Kidney (tissue), 14 donors: ENCODE data around the gene LMO1. TPM values are rescaled to one million over a fixed set of nuclear protein-coding genes. Genes with fewer than 3 reads are reported as not detected.

Experiments
- DNase-seq, 5 donors: peaks; one replicate each; pipeline ENCODE4 v3.0.0-alpha.2; 2013 to 2020
- FAIRE-seq: peaks from 2 replicates; lab custom pipeline; 2012; peaks lifted over from hg19 to GRCh38; lab: Jason Lieb, UNC
- H3K27ac ChIP-seq, 2 donors: one replicate each; pipeline ENCODE4 v1.7.0; 2013; ENCODE audit warnings: low read depth in 2 of 2, low read length in 2 of 2, inconsistent platforms in 1 of 2
- H3K27me3 ChIP-seq: one replicate; pipeline ENCODE4 v1.7.1; 2013; ENCODE audit warnings: low read length, inconsistent platforms; ENCODE audit not compliant: control insufficient read depth, insufficient read depth
- H3K36me3 ChIP-seq, 3 donors: one replicate each; pipeline versions ENCODE4 v1.7.0 to v1.7.1; 2013; ENCODE audit warnings: low read length in 3 of 3, control low read depth in 1 of 3, inconsistent platforms in 1 of 3; ENCODE audit not compliant: insufficient read depth in 3 of 3, control insufficient read depth in 2 of 3
- H3K4me1 ChIP-seq, 3 donors: one replicate each; pipeline versions ENCODE4 v1.7.0 to v1.7.1; 2013; ENCODE audit warnings: low read length in 3 of 3, inconsistent platforms in 1 of 3, low read depth in 1 of 3; ENCODE audit not compliant: control insufficient read depth in 2 of 3, insufficient read depth in 2 of 3
- H3K4me3 ChIP-seq, 3 donors: one replicate each; pipeline versions ENCODE4 v1.7.0 to v1.8.1; 2013; ENCODE audit warnings: low read length in 3 of 3, control low read depth in 1 of 3, inconsistent platforms in 1 of 3
- H3K9ac ChIP-seq, 3 donors: one replicate each; pipeline versions ENCODE4 v1.7.0 to v1.7.1; 2013; ENCODE audit warnings: low read length in 3 of 3, control low read depth in 1 of 3, inconsistent platforms in 1 of 3
- H3K9me3 ChIP-seq, 3 donors: one replicate each; pipeline versions ENCODE4 v1.7.0 to v1.7.1; 2013; ENCODE audit warnings: low read length in 3 of 3, control low read depth in 1 of 3, inconsistent platforms in 1 of 3; ENCODE audit not compliant: control insufficient read depth in 2 of 3, insufficient read depth in 1 of 3
- intact Hi-C: fragments of 100-400 bp; cut with DNase I; formaldehyde crosslinking; loops from one replicate; pipeline ENCODE4 v1.11.1; 2022
- polyA plus RNA-seq: library from polyadenylated mRNA; stranded (reverse); fragments of 350-450 nt; fragmentation: Illumina TruSeq; extraction: RNeasy Lipid Tissue Mini Kit (QIAGEN cat#74804); gene quantifications from one replicate; pipeline ENCODE4 v1.2.3, GENCODE V29; 2014; ENCODE audit warnings: low read depth, low replicate concordance; ENCODE audit not compliant: insufficient read depth
- total RNA-seq: library from RNA; stranded (reverse); fragmentation: NEBNext Ultra II Directional; extraction: Animal tissue kit (Norgen Biotek cat#: 25700); gene quantifications from one replicate; pipeline ENCODE4 v1.2.1, GENCODE V29; 2021
- TF ChIP-seq, protein P1 (sequence below): IDR thresholded peaks from 3 replicates; pipeline ENCODE4 v1.5.1; 2012; ENCODE audit warnings: mild to moderate bottlenecking, moderate library complexity, borderline replicate concordance; ENCODE audit not compliant: insufficient read depth; ENCODE audit errors: extremely low read depth
- donor health status: control.
- donor health status: control.
- donor health status: control.
- donor health status: control.
- donor health status: control.
- donor health status: DM: yes; HTN: yes; CAD: no.
- donor health status: Normal renal cell carcinoma (clear cell type).

Gene LMO1
- total and polyA plus RNA-seq, 2 donors from 2014 or later = 0.95 TPM; not detected in 1

DNA sequence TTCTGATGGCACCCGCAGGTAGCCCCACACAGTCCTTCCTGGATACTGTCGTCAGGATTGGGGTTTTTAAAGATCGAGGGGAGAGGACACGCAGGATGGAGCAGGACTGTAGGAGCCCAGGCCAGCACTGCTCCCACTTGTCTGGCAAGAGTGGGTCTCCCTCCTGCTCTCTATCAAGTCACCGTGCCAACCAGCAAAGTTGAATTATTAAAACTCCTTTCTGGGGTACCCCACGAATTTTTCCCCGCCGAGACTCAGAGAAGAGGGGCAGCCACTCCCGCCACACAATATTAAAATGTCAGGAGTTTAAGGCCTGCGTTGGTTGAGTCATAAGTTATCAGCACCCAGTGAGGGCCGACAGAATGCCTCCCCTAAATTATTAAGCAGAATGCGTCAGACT is 10.1 kb downstream of the LMO1 start:
- no peaks in the 10 kb centered on the region for H3K36me3 ChIP-seq
- DNase-seq (peak in 1 of 5 donors; percentile 11), FAIRE-seq (no peak)
- H3K4me3 ChIP-seq = no peak overlapping the region
- H3K9me3 ChIP-seq = no peaks in the 10 kb centered on the region
- H3K27me3 ChIP-seq = no peaks in the 10 kb centered on the region
- no peak overlapping the region for H3K9ac ChIP-seq
- H3K4me1 ChIP-seq = no peaks in the 10 kb centered on the region
- intact Hi-C loops = no loop called here
- H3K27ac ChIP-seq = no peak overlapping the region
- TF ChIP-seq, protein P1, sequence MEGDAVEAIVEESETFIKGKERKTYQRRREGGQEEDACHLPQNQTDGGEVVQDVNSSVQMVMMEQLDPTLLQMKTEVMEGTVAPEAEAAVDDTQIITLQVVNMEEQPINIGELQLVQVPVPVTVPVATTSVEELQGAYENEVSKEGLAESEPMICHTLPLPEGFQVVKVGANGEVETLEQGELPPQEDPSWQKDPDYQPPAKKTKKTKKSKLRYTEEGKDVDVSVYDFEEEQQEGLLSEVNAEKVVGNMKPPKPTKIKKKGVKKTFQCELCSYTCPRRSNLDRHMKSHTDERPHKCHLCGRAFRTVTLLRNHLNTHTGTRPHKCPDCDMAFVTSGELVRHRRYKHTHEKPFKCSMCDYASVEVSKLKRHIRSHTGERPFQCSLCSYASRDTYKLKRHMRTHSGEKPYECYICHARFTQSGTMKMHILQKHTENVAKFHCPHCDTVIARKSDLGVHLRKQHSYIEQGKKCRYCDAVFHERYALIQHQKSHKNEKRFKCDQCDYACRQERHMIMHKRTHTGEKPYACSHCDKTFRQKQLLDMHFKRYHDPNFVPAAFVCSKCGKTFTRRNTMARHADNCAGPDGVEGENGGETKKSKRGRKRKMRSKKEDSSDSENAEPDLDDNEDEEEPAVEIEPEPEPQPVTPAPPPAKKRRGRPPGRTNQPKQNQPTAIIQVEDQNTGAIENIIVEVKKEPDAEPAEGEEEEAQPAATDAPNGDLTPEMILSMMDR = no peak

DNA sequence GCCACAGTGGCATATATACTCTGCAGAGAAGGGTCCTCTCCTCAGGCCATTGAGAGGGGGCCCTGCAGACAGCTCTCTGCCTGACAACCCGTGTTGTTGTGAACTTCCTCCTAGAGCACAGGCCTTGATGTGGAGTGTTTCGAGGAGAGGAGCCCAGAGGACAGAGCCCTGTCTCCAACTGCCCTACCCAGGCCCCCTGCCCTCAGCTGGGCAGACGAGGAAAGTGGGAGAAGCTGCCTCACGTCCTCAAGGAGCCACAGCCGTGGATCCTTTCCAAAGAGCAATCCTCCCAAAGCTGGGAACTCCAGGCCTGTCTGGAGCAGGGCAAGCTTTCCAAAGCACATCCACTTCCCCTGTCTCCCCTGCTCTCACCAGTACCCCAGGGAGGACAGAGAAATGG is 10.7 kb downstream of the LMO1 start:
- H3K9me3 ChIP-seq = no peaks in the 10 kb centered on the region
- peak in 2 of 5 donors; percentile 21 to 32 for DNase-seq
- intact Hi-C loops = no loop called here
- H3K4me1 ChIP-seq = no peaks in the 10 kb centered on the region
- H3K27ac ChIP-seq = no peak overlapping the region
- H3K36me3 ChIP-seq = no peaks in the 10 kb centered on the region
- H3K9ac ChIP-seq = no peak overlapping the region
- TF ChIP-seq, protein P1 = no peak
- H3K4me3 ChIP-seq = no peak overlapping the region
- H3K27me3 ChIP-seq = no peaks in the 10 kb centered on the region
- FAIRE-seq = no peak

DNA sequence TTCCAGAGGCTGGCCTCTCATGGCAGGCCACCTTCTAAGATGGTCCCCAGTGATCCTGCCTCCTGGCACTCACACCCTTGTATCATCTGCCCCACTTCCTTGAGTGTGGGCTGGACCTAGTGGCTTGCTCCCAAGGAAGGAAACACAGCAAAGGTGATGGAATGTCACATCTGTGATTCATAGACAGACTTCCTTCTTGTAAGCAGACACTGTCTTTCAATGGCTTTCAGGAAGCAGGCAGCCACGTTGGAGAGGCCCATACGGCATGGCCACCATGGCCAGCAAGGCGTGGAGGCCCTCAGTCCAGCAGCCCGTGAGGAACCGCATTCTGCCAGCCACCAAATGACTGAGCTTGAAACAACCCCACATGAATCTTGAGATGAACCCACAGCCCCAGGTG is 11.3 kb downstream of the LMO1 start:
- Histone ChIP-seq H3K27ac (no peak overlapping the region), H3K36me3 (no peaks in the 10 kb centered on the region), H3K4me3 (no peak overlapping the region), H3K9ac (no peak overlapping the region), H3K27me3 (no peaks in the 10 kb centered on the region), H3K9me3 (no peaks in the 10 kb centered on the region), H3K4me1 (no peaks in the 10 kb centered on the region)
- FAIRE-seq (no peak), DNase-seq (peak in 1 of 5 donors; percentile 21)
- TF ChIP-seq, protein P1 = no peak
- intact Hi-C loops = no loop called here
